GM12864 (cell line): Measurements from ENCODE around the gene GAPDHS.
A peak's percentile ranks its signal among the peaks of the same experiment; 100 is the strongest.

Experiments used
- DNase-seq: peaks from one replicate; pipeline ENCODE4 v3.0.0-alpha.2; 2011; ENCODE audit warnings: low read depth
- H3K4me3 ChIP-seq: 2 replicates; pipeline ENCODE4 v1.5.1; 2011; ENCODE audit warnings: mild to moderate bottlenecking, low read depth, low read length, control low read depth
- CTCF ChIP-seq: IDR thresholded peaks from 2 replicates; pipeline ENCODE4 v1.5.1; 2011; ENCODE audit warnings: low read depth, mild to moderate bottlenecking, moderate library complexity, low read length, control low read depth, inconsistent platforms; ENCODE audit errors: missing control alignments

Gene GAPDHS

GRCh38 chr19:35533201-35533821 is at the start of gene GAPDHS:
Gene GAPDHS (plus strand): TSS chr19:35533456. CDS start chr19:35533528, 72 bp downstream.
- H3K4me3 ChIP-seq = no peak within 1 kb of the TSS
- DNase-seq = no peak

GRCh38 chr19:35484252-35485036 is 48.8 kb upstream of the GAPDHS start:
- no peak for TF ChIP-seq CTCF
- H3K4me3 ChIP-seq = no peak overlapping the region
- DNase-seq = peak; percentile 95

More at GRCh38 chr19:35533201-35533821, at the start of gene GAPDHS:
- no peak for TF ChIP-seq CTCF

- DNase-seq = no peak
- no peak overlapping the region for H3K4me3 ChIP-seq
- no peak for TF ChIP-seq CTCF
Observed at GRCh38 chr19:35486268-35486708, 47.0 kb upstream of the GAPDHS start.

- no peak for TF ChIP-seq CTCF
- no peak for DNase-seq
- H3K4me3 ChIP-seq = no peak overlapping the region
Observed at GRCh38 chr19:35487656-35488182, 45.5 kb upstream of the GAPDHS start.

GRCh38 chr19:35488677-35489076 is 44.6 kb upstream of the GAPDHS start:
- no peak for DNase-seq
- no peak overlapping the region for H3K4me3 ChIP-seq
- TF ChIP-seq CTCF = no peak

GRCh38 chr19:35490364-35490763 is 42.9 kb upstream of the GAPDHS start, which contains the start of gene KRTDAP:
Gene KRTDAP (minus strand): TSS chr19:35490464. CDS start chr19:35490442, 22 bp downstream.
- no peak for TF ChIP-seq CTCF
- DNase-seq = no peak
- H3K4me3 ChIP-seq = no peak within 1 kb of the TSS
